Lung (tissue), 12 donors: Measurements from ENCODE around the gene MED13. TPM values are rescaled to one million over a fixed set of nuclear protein-coding genes. Genes with fewer than 3 reads are reported as not detected.

ENCODE experiments used
- ATAC-seq: fragments of 200-7000 bp; cut with Tn5 transposase; one replicate; pipeline ENCODE4 v1.9.1; 2020; ENCODE audit warnings: moderate number of reproducible peaks; ENCODE audit not compliant: insufficient read depth, low FRiP score
- DNase-seq, 3 donors: peaks; one replicate each; pipeline ENCODE4 v3.0.0-alpha.2; 2013 to 2017
- H3K27ac ChIP-seq, 2 donors: one replicate each; pipeline ENCODE4 v1.5.1; 2013; ENCODE audit warnings: mild to moderate bottlenecking in 2 of 2, moderate library complexity in 2 of 2, control low read depth in 1 of 2, inconsistent platforms in 1 of 2, low read depth in 1 of 2, low read length in 1 of 2
- H3K27me3 ChIP-seq, 3 donors: one replicate each; pipeline ENCODE4 v1.5.1; 2013; ENCODE audit warnings: low read length in 2 of 3; ENCODE audit not compliant: control insufficient read depth in 3 of 3, insufficient read depth in 3 of 3
- H3K36me3 ChIP-seq, 4 donors: one replicate each; pipeline ENCODE4 v1.5.1; 2013; ENCODE audit warnings: low read length in 4 of 4, mild to moderate bottlenecking in 1 of 4, moderate library complexity in 1 of 4; ENCODE audit not compliant: control insufficient read depth in 4 of 4, insufficient read depth in 4 of 4
- H3K4me1 ChIP-seq, 5 donors: one replicate each; pipeline ENCODE4 v1.5.1; 2013; ENCODE audit warnings: low read length in 5 of 5, mild to moderate bottlenecking in 2 of 5, moderate library complexity in 1 of 5; ENCODE audit not compliant: control insufficient read depth in 5 of 5, insufficient read depth in 5 of 5
- H3K4me3 ChIP-seq: one replicate; pipeline ENCODE4 v1.5.1; 2013; ENCODE audit warnings: mild to moderate bottlenecking, control low read depth, moderate library complexity
- H3K9ac ChIP-seq, 2 donors: one replicate each; pipeline ENCODE4 v1.5.1; 2013; ENCODE audit warnings: low read length in 2 of 2, control low read depth in 1 of 2; ENCODE audit not compliant: insufficient read depth in 1 of 2
- H3K9me3 ChIP-seq, 4 donors: one replicate each; pipeline ENCODE4 v1.5.1; 2013; ENCODE audit warnings: low read length in 3 of 4, mild to moderate bottlenecking in 1 of 4, moderate library complexity in 1 of 4; ENCODE audit not compliant: control insufficient read depth in 4 of 4, insufficient read depth in 3 of 4
- CTCF ChIP-seq: IDR thresholded peaks from 2 replicates; pipeline ENCODE4 v1.5.1; 2012; ENCODE audit warnings: mild to moderate bottlenecking; ENCODE audit errors: control extremely low read depth, extremely low read depth
- WGBS, 2 donors: extraction: QIAGEN DNeasy Blood & Tissue Kit; methylation state at CpG; one replicate each; pipeline ENCODE4 v1.1.7; 2013; 5-methylcytosine and 5-hydroxymethylcytosine counted together
- polyA plus RNA-seq, 2 donors: library from polyadenylated mRNA; stranded (reverse); fragments of 200-250 nt; gene quantifications; one replicate each; pipeline ENCODE4 v1.2.1, GENCODE V29; 2013
- total RNA-seq, 2 donors: library from RNA; depleted of rRNA in 1 of 2; stranded (reverse); fragments of >200 nt in 1 of 2; gene quantifications; one replicate each; pipeline ENCODE4 v1.2.1, GENCODE V29; 2014 to 2021
- donor health status: control.
- donor health status: control.
- donor health status: Bipolar disorder and iron deficiency.
- donor health status: healthy.
- donor health status: DM: yes; HTN: yes; CAD: no.

MED13 gene
- total and polyA plus RNA-seq, 4 donors, result 7.2 to 104 (median 38.1) TPM

- H3K36me3 ChIP-seq, result no peaks in the 10 kb centered on the region
- no peaks in the 10 kb centered on the region for H3K4me1 ChIP-seq
- no peak overlapping the region for H3K9ac ChIP-seq
- H3K9me3 ChIP-seq, result no peaks in the 10 kb centered on the region
- 89 to 95% methylated on average over 3 of the region's 3 CpGs for WGBS, 2 donors
- no peak for TF ChIP-seq CTCF
- peaks cover 0 to 3% (median 0%) of the 10 kb centered on the region in 3 donors for H3K27me3 ChIP-seq
- DNase-seq, result no peak
- H3K27ac ChIP-seq, result no peak overlapping the region
- ATAC-seq, result no peak
- H3K4me3 ChIP-seq, result no peak overlapping the region
Measured at GRCh38 chr17:62110923-62111484, 45.9 kb upstream of the MED13 start.

GRCh38 chr17:62109924-62110323 lies 44.8 kb upstream of the MED13 start:
- H3K27ac ChIP-seq, result no peak overlapping the region
- no peak for TF ChIP-seq CTCF
- no peak overlapping the region for H3K9ac ChIP-seq
- 86 to 94% methylated on average over 4 of the region's 4 CpGs for WGBS, 2 donors
- no peaks in the 10 kb centered on the region for H3K4me1 ChIP-seq
- no peak overlapping the region for H3K4me3 ChIP-seq
- no peaks in the 10 kb centered on the region for H3K9me3 ChIP-seq
- DNase-seq, result no peak
- no peak for ATAC-seq
- peaks cover 0 to 3% (median 3%) of the 10 kb centered on the region in 3 donors for H3K27me3 ChIP-seq
- H3K36me3 ChIP-seq, result no peaks in the 10 kb centered on the region

- H3K9me3 ChIP-seq, result no peaks in the 10 kb centered on the region
- H3K9ac ChIP-seq, result no peak overlapping the region
- TF ChIP-seq CTCF, result peak; percentile 8
- ATAC-seq (peak; percentile 88), DNase-seq (peak; percentile 42 to 60 (median 59))
- H3K27ac ChIP-seq, result no peak overlapping the region
- H3K36me3 ChIP-seq, result no peaks in the 10 kb centered on the region
- H3K4me3 ChIP-seq, result no peak overlapping the region
- no peaks in the 10 kb centered on the region for H3K4me1 ChIP-seq
- WGBS, 2 donors, result 24 to 35% methylated on average over 2 of the region's 2 CpGs
- peaks cover 0 to 3% (median 3%) of the 10 kb centered on the region in 3 donors for H3K27me3 ChIP-seq
Measured at GRCh38 chr17:62109378-62109902, 44.4 kb upstream of the MED13 start.

- H3K9ac ChIP-seq, result no peak overlapping the region
- DNase-seq, result no peak
- H3K27ac ChIP-seq, result no peak overlapping the region
- no peak for TF ChIP-seq CTCF
- no peaks in the 10 kb centered on the region for H3K4me1 ChIP-seq
- peaks cover 0 to 3% (median 0%) of the 10 kb centered on the region in 3 donors for H3K27me3 ChIP-seq
- 95 to 100% methylated on average over 1 of the region's 1 CpG for WGBS, 2 donors
- no peaks in the 10 kb centered on the region for H3K9me3 ChIP-seq
- no peak overlapping the region for H3K4me3 ChIP-seq
- no peaks in the 10 kb centered on the region for H3K36me3 ChIP-seq
- ATAC-seq, result no peak
Measured at GRCh38 chr17:62105861-62106260, 40.8 kb upstream of the MED13 start.
